ENCODE results near the gene RYR3. TPM values are rescaled to one million over a fixed set of nuclear protein-coding genes. Genes with fewer than 3 reads are reported as not detected.

The RYR3 gene
- total RNA-seq, 1 donor, result 5.4 TPM

- DNase-seq (ENCODE audit: low read depth in 2 of 3, low spot score in 2 of 3), result no peak
Observed at GRCh38 chr15:33494306-33494705, 183.5 kb downstream of the RYR3 start.

- DNase-seq (ENCODE audit: low read depth in 2 of 3, low spot score in 2 of 3), result no peak
Observed at GRCh38 chr15:33500432-33501195, 189.8 kb downstream of the RYR3 start.

DNA sequence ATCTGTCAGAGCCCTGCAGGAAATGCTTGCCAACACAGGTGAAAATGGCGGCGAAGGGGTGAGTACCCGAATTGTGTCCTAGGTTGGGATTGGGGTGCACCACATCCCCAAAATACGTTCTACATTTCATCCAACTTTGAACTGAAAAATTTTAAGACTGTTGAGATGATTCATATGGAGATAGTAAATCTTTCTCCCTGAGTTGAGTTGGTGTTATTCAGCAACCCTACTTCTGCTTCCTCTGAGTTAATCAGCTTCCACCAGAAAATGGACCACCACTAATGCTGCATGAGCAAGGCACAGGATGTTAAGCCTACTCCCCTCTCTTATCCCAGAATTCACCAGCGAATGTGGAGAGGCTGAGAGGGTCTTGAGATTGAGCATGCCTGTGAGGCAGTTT is 192.9 kb downstream of the RYR3 start:
- peak in 2 of 3 donors; percentile 18 to 39 for DNase-seq (ENCODE audit: low read depth in 2 of 3, low spot score in 2 of 3)

GRCh38 chr15:33506781-33507296 is 196.1 kb downstream of the RYR3 start:
- no peak for DNase-seq (ENCODE audit: low read depth in 2 of 3, low spot score in 2 of 3)

- no peak for DNase-seq (ENCODE audit: low read depth in 2 of 3, low spot score in 2 of 3)
Observed at GRCh38 chr15:33508703-33509102, 197.9 kb downstream of the RYR3 start.

GRCh38 chr15:33515121-33515520 is 204.4 kb downstream of the RYR3 start:
- DNase-seq (ENCODE audit: low read depth in 2 of 3, low spot score in 2 of 3), result no peak

- no peak for DNase-seq (ENCODE audit: low read depth in 2 of 3, low spot score in 2 of 3)
Observed at GRCh38 chr15:33516563-33516962, 205.8 kb downstream of the RYR3 start.

DNA sequence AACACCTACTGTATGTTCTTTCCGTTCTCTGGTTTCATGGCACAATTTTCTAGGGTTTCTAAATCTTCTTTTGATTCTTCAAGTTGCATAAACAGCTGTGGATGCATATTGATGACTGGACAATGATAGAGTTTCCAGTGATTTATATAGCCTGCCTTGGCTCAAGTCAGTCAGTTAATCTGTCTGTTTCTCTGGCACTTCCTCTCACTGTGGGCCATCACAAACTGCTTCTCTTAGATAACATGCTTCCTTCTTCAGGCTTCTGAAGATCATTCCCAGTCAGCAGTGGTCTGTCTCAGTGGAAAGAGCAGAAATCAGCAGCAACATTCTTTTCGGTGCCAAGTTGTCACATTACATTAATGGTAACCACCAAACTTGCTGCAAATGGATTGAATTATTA is 207.2 kb downstream of the RYR3 start:
- peak in 2 of 3 donors; percentile 9 to 11 for DNase-seq (ENCODE audit: low read depth in 2 of 3, low spot score in 2 of 3)

DNA sequence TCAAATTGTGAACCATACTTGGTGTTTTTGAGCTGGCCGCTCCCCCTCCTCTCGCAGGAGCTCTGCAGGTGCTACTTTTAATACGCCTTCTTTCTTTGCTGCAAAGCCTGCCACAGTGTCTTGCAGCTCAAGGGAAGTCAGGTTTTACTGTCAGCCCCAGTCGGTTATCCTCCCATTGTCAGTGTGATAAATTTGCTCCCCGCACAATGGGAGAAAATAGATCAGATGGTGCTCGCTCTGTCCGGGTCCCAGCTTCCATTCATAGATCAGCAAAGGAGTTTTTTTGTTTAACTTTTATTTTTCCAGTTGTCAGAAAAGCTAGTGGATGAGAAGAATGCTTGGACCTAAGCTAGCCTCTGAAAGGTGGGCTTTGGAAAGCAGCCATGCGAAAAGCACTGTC is 207.7 kb downstream of the RYR3 start:
- DNase-seq (ENCODE audit: low read depth in 2 of 3, low spot score in 2 of 3), result no peak

GRCh38 chr15:33524274-33524673 is 213.5 kb downstream of the RYR3 start:
- DNase-seq (ENCODE audit: low read depth in 2 of 3, low spot score in 2 of 3), result no peak

GRCh38 chr15:33526532-33526931 is 215.8 kb downstream of the RYR3 start:
- no peak for DNase-seq (ENCODE audit: low read depth in 2 of 3, low spot score in 2 of 3)

GRCh38 chr15:33533197-33533596 is 222.4 kb downstream of the RYR3 start:
- DNase-seq (ENCODE audit: low read depth in 2 of 3, low spot score in 2 of 3), result no peak

DNA sequence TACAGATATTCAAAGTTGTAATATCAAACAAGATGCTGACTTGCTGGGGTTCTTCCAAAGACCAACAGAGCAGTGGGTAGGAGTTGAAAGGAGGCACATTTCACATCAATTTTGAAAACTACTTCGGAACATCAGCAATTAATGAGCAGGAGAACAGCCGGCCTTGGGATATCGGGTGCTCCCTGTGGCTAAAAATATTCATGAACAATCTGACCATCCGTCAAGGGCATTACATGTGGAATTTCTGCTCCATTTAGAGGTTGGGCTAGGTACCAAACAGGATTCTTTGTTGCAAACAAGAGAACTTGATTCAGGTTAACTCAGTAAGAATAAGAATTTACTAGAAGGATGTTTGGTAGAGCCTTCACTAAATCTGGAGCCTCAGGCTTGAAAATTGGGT is 223.9 kb downstream of the RYR3 start:
- DNase-seq (ENCODE audit: low read depth in 2 of 3, low spot score in 2 of 3), result no peak

- no peak for DNase-seq (ENCODE audit: low read depth in 2 of 3, low spot score in 2 of 3)
Observed at GRCh38 chr15:33535135-33535534, 224.4 kb downstream of the RYR3 start.

GRCh38 chr15:33539825-33540573 is 229.2 kb downstream of the RYR3 start:
- no peak for DNase-seq (ENCODE audit: low read depth in 2 of 3, low spot score in 2 of 3)

GRCh38 chr15:33543957-33544356 is 233.2 kb downstream of the RYR3 start:
- DNase-seq (ENCODE audit: low read depth in 2 of 3, low spot score in 2 of 3), result no peak

GRCh38 chr15:33545866-33546265 is 235.1 kb downstream of the RYR3 start:
- no peak for DNase-seq (ENCODE audit: low read depth in 2 of 3, low spot score in 2 of 3)

DNA sequence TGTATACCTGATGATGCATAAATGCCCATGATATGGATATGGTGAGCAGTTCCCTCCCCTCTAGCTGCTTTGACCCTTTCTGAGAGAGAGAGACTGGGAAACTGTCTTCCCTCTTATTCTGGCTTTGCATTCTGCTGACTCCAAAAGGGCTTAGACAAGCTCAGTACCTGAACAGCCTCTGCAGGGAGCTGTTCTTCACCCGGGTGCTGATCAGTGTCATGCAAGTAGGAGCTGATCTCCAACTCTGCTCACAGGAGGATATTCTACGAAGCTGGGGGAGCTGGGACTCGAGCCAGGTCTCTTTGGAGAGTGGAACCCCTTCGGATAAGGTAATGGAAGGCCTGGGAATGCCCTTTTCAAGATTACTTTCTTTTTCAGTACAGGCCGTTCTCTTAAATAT is 237.1 kb downstream of the RYR3 start:
- DNase-seq (ENCODE audit: low read depth in 2 of 3, low spot score in 2 of 3), result peak in 2 of 3 donors; percentile 30 to 65

DNA sequence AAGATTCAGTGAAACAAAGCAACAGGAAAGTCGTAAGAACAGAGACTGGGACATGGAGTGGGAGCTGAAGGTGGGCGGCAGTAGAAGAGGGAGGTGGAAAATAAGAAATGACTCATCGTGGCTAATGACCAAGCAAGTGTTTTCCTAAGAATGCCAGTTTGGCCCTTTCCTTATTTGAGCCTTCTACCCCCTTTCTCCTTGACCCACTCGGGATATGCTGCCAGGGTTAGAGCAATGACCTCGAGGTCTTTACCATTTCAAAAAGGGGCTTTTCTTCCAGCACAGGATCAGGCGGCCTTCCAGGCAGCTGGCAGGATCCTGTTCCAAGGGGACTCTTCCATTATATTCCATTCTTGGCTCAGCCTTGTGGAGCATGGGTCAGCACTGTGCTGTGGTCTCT is 241.1 kb downstream of the RYR3 start:
- no peak for DNase-seq (ENCODE audit: low read depth in 2 of 3, low spot score in 2 of 3)

GRCh38 chr15:33553157-33553556 is 242.4 kb downstream of the RYR3 start:
- DNase-seq (ENCODE audit: low read depth in 2 of 3, low spot score in 2 of 3), result no peak

DNA sequence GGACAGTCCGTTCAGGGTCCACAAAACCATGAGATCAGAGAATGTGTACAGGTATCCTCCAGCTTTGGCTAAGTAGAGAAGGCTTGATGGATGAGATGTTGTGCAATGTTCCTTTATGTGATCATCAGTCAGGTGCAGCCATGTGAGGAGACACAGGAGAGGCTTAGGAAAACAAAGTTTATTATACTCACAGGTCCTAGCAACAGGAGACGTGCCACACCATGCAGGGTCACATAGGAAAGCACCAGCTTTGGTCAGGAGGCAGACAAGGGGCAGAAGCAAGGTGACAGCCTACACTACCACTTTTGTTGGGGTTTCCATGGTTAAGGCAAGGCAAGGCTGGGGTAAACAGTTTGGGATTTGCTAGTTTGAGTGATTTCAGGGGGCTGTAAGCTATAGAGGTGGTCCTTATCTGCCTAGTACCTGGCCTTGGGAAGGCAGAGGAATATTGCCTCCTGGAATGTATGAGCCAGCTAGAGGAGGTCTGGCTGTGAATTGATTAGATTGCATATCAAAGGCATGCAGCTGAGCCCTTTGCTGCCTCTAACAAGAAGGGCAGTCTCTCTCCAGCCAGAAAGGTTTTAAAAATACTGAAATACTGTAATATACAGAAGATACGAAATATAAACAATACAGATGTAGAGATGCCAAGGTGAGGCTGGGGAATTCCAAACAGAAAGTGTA is 248.6 kb downstream of the RYR3 start:
- DNase-seq (ENCODE audit: low read depth in 2 of 3, low spot score in 2 of 3), result no peak

All from hematopoietic multipotent progenitor cell (in vitro differentiated cells).